ENCODE measurements around the gene ISCA2.

DNA sequence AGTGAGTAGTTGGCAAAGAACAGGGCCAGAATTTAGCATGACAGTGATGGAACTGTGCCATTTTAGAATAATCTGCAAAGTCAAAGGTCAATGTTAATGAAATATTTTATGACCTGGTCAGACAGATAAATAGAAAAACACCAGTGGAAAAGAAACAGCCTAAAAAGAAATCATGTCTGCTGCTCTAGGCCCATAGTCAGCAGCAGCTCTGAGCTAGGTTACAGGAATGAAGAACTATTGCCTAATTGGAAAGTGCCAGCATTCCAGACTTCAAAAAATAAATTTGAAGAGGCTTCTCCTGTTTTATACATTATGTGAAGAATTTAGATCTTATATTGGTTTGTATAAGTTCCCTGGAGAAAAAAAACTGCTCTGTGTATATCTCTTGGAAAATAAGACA, 10.2 kb upstream of the ISCA2 start:
- TF ChIP-seq, protein P1, sequence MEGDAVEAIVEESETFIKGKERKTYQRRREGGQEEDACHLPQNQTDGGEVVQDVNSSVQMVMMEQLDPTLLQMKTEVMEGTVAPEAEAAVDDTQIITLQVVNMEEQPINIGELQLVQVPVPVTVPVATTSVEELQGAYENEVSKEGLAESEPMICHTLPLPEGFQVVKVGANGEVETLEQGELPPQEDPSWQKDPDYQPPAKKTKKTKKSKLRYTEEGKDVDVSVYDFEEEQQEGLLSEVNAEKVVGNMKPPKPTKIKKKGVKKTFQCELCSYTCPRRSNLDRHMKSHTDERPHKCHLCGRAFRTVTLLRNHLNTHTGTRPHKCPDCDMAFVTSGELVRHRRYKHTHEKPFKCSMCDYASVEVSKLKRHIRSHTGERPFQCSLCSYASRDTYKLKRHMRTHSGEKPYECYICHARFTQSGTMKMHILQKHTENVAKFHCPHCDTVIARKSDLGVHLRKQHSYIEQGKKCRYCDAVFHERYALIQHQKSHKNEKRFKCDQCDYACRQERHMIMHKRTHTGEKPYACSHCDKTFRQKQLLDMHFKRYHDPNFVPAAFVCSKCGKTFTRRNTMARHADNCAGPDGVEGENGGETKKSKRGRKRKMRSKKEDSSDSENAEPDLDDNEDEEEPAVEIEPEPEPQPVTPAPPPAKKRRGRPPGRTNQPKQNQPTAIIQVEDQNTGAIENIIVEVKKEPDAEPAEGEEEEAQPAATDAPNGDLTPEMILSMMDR (IDR thresholded peaks at IDR 0.05; ENCODE audit: low read length): no peak
- no peak for TF ChIP-seq EZH2 (IDR thresholded peaks at IDR 0.05; ENCODE audit: borderline replicate concordance, low read length)
